ENCODE results near the gene PDE11A. TPM values are rescaled to one million over a fixed set of nuclear protein-coding genes. Genes with fewer than 3 reads are reported as not detected.

The PDE11A gene
- total and polyA plus RNA-seq, 4 donors = 0.11 to 1.3 (median 0.25) TPM; not detected in 1

- ATAC-seq (ENCODE audit: insufficient read depth, low FRiP score) = no peak
- Histone ChIP-seq H3K4me3 (no peak overlapping the region), H3K27ac (ENCODE audit: low read depth in 1 of 2, low read length in 1 of 2) (no peak overlapping the region), H3K9ac (ENCODE audit: insufficient read depth in 1 of 2, low read length in 2 of 2) (no peak overlapping the region), H3K4me1 (ENCODE audit: control insufficient read depth in 5 of 5, insufficient read depth in 5 of 5, low read length in 5 of 5) (peaks cover 0 to 10% (median 0%) of the 10 kb centered on the region in 5 donors), H3K9me3 (ENCODE audit: control insufficient read depth in 4 of 4, insufficient read depth in 3 of 4, low read length in 3 of 4) (no peaks in the 10 kb centered on the region), H3K27me3 (ENCODE audit: control insufficient read depth in 3 of 3, insufficient read depth in 3 of 3, low read length in 2 of 3) (peaks cover 0 to 19% (median 13%) of the 10 kb centered on the region in 3 donors), H3K36me3 (ENCODE audit: control insufficient read depth in 4 of 4, insufficient read depth in 4 of 4, low read length in 4 of 4) (no peaks in the 10 kb centered on the region)
- WGBS, 2 donors = 92 to 98% methylated on average over 1 of the region's 1 CpG
- TF ChIP-seq CTCF (IDR thresholded peaks at IDR 0.05; ENCODE audit: control extremely low read depth, extremely low read depth) = no peak
- no peak for DNase-seq
Observed at GRCh38 chr2:178068823-178069454, 3.6 kb downstream of the PDE11A start.

DNA sequence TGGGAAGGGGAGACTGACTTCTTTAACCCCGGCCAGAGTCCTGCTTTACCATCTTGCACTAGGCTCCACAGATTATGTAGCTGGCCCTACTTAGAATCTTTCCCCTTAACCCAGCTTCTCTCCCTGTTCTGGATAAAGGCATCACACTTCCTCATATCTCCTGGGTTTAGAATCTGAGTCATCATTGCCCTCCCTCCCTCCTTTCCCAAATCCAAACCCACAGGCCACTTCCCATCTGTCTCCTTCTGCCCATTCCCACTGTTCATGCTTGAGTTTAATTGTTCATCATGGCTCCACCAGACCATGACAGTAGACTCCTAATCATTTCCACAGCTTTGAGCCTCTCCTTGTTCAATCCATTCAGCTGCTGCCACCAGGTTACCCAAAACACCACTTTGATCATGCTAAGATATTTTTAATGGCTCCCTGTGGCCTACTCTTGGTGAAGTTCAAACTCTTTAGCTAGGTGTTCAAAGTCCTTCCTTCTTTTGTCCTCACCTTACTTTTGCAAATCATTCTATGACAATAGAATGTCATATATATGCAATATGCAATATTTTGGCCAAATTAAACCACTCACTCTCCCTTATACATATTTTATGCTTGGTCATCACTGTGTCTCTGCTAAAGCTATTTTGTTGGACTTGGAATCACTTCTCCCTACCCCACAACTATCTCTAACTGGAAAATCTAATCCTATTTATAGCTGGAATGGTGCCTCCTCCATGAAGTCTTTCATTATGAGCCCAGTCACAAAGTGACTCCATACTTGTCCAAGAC is 5.5 kb downstream of the PDE11A start:
- H3K9me3 ChIP-seq (ENCODE audit: control insufficient read depth in 4 of 4, insufficient read depth in 3 of 4, low read length in 3 of 4) = no peaks in the 10 kb centered on the region
- H3K36me3 ChIP-seq (ENCODE audit: control insufficient read depth in 4 of 4, insufficient read depth in 4 of 4, low read length in 4 of 4) = no peaks in the 10 kb centered on the region
- ATAC-seq (ENCODE audit: insufficient read depth, low FRiP score) = no peak
- TF ChIP-seq CTCF (IDR thresholded peaks at IDR 0.05; ENCODE audit: control extremely low read depth, extremely low read depth) = no peak
- H3K9ac ChIP-seq (ENCODE audit: insufficient read depth in 1 of 2, low read length in 2 of 2) = no peak overlapping the region
- no peaks in the 10 kb centered on the region for H3K4me1 ChIP-seq (ENCODE audit: control insufficient read depth in 5 of 5, insufficient read depth in 5 of 5, low read length in 5 of 5)
- H3K27me3 ChIP-seq (ENCODE audit: control insufficient read depth in 3 of 3, insufficient read depth in 3 of 3, low read length in 2 of 3) = peaks cover 0 to 9% (median 4%) of the 10 kb centered on the region in 3 donors
- H3K27ac ChIP-seq (ENCODE audit: low read depth in 1 of 2, low read length in 1 of 2) = no peak overlapping the region
- WGBS, 2 donors = 91% methylated on average over 1 of the region's 1 CpG
- DNase-seq = no peak
- no peak overlapping the region for H3K4me3 ChIP-seq

DNA sequence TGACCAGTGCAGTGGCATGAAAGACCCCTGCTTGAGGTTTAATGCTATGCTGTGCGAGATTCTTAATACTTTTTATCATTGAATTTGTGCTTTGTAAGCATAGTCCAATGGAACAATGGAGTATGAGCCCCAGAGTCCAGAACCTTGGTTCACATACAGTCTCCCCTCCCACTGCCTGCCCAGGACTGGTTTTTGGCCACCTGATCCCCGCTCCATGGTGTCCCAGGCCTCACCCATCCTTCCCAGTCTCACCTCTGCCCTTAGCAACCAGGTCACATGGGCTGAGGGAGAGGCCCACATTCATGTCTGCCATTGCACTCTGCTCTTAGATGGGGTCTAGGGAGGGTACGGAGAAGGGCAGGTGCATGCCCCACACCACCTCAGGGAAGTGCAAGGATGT is 6.3 kb downstream of the PDE11A start:
- no peaks in the 10 kb centered on the region for H3K4me1 ChIP-seq (ENCODE audit: control insufficient read depth in 5 of 5, insufficient read depth in 5 of 5, low read length in 5 of 5)
- DNase-seq (no peak), ATAC-seq (ENCODE audit: insufficient read depth, low FRiP score) (no peak)
- 88 to 98% methylated on average over 3 of the region's 3 CpGs for WGBS, 2 donors
- H3K36me3 ChIP-seq (ENCODE audit: control insufficient read depth in 4 of 4, insufficient read depth in 4 of 4, low read length in 4 of 4) = no peaks in the 10 kb centered on the region
- no peaks in the 10 kb centered on the region for H3K9me3 ChIP-seq (ENCODE audit: control insufficient read depth in 4 of 4, insufficient read depth in 3 of 4, low read length in 3 of 4)
- H3K27me3 ChIP-seq (ENCODE audit: control insufficient read depth in 3 of 3, insufficient read depth in 3 of 3, low read length in 2 of 3) = peaks cover 0 to 7% (median 4%) of the 10 kb centered on the region in 3 donors
- H3K4me3 ChIP-seq = no peak overlapping the region
- H3K9ac ChIP-seq (ENCODE audit: insufficient read depth in 1 of 2, low read length in 2 of 2) = no peak overlapping the region
- H3K27ac ChIP-seq (ENCODE audit: low read depth in 1 of 2, low read length in 1 of 2) = no peak overlapping the region
- no peak for TF ChIP-seq CTCF (IDR thresholded peaks at IDR 0.05; ENCODE audit: control extremely low read depth, extremely low read depth)

Data from lung (tissue), 12 donors.